Kidney epithelial cell (primary cell): ENCODE measurements around the gene WDR91. TPM values are rescaled to one million over a fixed set of nuclear protein-coding genes. Genes with fewer than 3 reads are reported as not detected.
A peak's percentile ranks its signal among the peaks of the same experiment; 100 is the strongest.

Source experiments
- DNase-seq: peaks from one replicate; pipeline ENCODE4 v3.0.0-alpha.2; 2010; ENCODE audit warnings: low read depth
- H3K27me3 ChIP-seq: 2 replicates; pipeline ENCODE4 v1.6.0; 2011; ENCODE audit warnings: low read length; ENCODE audit not compliant: control insufficient read depth, insufficient read depth
- H3K36me3 ChIP-seq: 2 replicates; pipeline ENCODE4 v1.5.1; 2011; ENCODE audit warnings: low read length; ENCODE audit not compliant: control insufficient read depth, insufficient read depth
- H3K4me3 ChIP-seq: 2 replicates; pipeline ENCODE4 v1.5.1; 2011; ENCODE audit warnings: low read depth, mild to moderate bottlenecking, control low read depth, low read length
- CTCF ChIP-seq: IDR thresholded peaks from 2 replicates; pipeline ENCODE4 v1.5.1; 2011; ENCODE audit warnings: mild to moderate bottlenecking, moderate library complexity, low read length, control low read depth, inconsistent platforms; ENCODE audit not compliant: insufficient read depth, poor library complexity, severe bottlenecking
- total RNA-seq: library from RNA; depleted of rRNA; stranded (reverse); fragments of >200 nt; gene quantifications from 2 replicates; pipeline ENCODE4 v1.2.3, GENCODE V29; 2015

Gene WDR91
- total RNA-seq, 1 donor from 2014 or later, result 8.5 TPM

GRCh38 chr7:135245226-135246190 is 34.2 kb upstream of the WDR91 start:
- DNase-seq, result no peak
- Histone ChIP-seq H3K4me3 (no peak overlapping the region), H3K27me3 (no peaks in the 10 kb centered on the region), H3K36me3 (no peaks in the 10 kb centered on the region)
- no peak for TF ChIP-seq CTCF

GRCh38 chr7:135242096-135242684 is 30.9 kb upstream of the WDR91 start:
- no peak for TF ChIP-seq CTCF
- no peak for DNase-seq
- Histone ChIP-seq H3K4me3 (no peak overlapping the region), H3K27me3 (no peaks in the 10 kb centered on the region), H3K36me3 (no peaks in the 10 kb centered on the region)

- DNase-seq, result no peak
Measured at GRCh38 chr7:135240441-135240840, 29.1 kb upstream of the WDR91 start.

GRCh38 chr7:135239263-135239662 is 27.9 kb upstream of the WDR91 start:
- no peak for TF ChIP-seq CTCF
- Histone ChIP-seq H3K36me3 (no peaks in the 10 kb centered on the region), H3K4me3 (no peak overlapping the region), H3K27me3 (no peaks in the 10 kb centered on the region)
- no peak for DNase-seq

More at GRCh38 chr7:135240441-135240840, 29.1 kb upstream of the WDR91 start:
- no peaks in the 10 kb centered on the region for H3K27me3 ChIP-seq
- no peak overlapping the region for H3K4me3 ChIP-seq
- no peak for TF ChIP-seq CTCF
- H3K36me3 ChIP-seq, result no peaks in the 10 kb centered on the region

GRCh38 chr7:135238112-135238744 is 26.9 kb upstream of the WDR91 start:
- DNase-seq, result no peak
- TF ChIP-seq CTCF, result peak; percentile 46
- Histone ChIP-seq H3K27me3 (no peaks in the 10 kb centered on the region), H3K36me3 (no peaks in the 10 kb centered on the region), H3K4me3 (no peak overlapping the region)
